Stimulated activated CD4-positive, alpha-beta T cell treated with anti-CD3 and anti-CD28 coated beads, Interleukin-4, amount 100 ng/mL, for 1 hour (primary cell): Measurements from ENCODE around the gene P2RY6.
"Not testable (repeated sequence)": the region's sequence is repeated elsewhere in the genome, so short reads cannot be mapped to it uniquely, and the experiment has no call there.

Source experiments
- DNase-seq: peaks from one replicate; pipeline ENCODE4 v3.0.0-alpha.2; 2020

P2RY6 gene

GRCh38 chr11:73262851-73263495 lies 9.2 kb upstream of the P2RY6 start:
- no peak for DNase-seq

- no peak for DNase-seq
These were observed 8.5 kb upstream of the P2RY6 start for GRCh38 chr11:73263640-73264039.

GRCh38 chr11:73265278-73265810 lies 6.8 kb upstream of the P2RY6 start:
- no peak for DNase-seq

GRCh38 chr11:73265853-73266645 lies 6.1 kb upstream of the P2RY6 start:
- no peak for DNase-seq

GRCh38 chr11:73266646-73267020 lies 5.5 kb upstream of the P2RY6 start:
- DNase-seq: no peak

GRCh38 chr11:73267122-73267846 lies 4.9 kb upstream of the P2RY6 start:
- no peak for DNase-seq

GRCh38 chr11:73267906-73268540 lies 4.1 kb upstream of the P2RY6 start:
- no peak for DNase-seq

GRCh38 chr11:73268671-73269271 lies 3.4 kb upstream of the P2RY6 start:
- DNase-seq: no peak

- no peak for DNase-seq
These were observed 2.6 kb upstream of the P2RY6 start for GRCh38 chr11:73269459-73270015.

- DNase-seq: no peak
These were observed 1.9 kb upstream of the P2RY6 start for GRCh38 chr11:73270016-73270854.

GRCh38 chr11:73270855-73271477 lies 1.2 kb upstream of the P2RY6 start:
- no peak for DNase-seq

- DNase-seq: not testable (repeated sequence)
These were observed 666 bp upstream of the P2RY6 start for GRCh38 chr11:73271478-73271865.

GRCh38 chr11:73272680-73273038 lies 521 bp downstream of the P2RY6 start:
- DNase-seq: no peak

- DNase-seq: no peak
These were observed 1.2 kb downstream of the P2RY6 start for GRCh38 chr11:73273222-73273895.

GRCh38 chr11:73274191-73274590 lies 2.1 kb downstream of the P2RY6 start:
- not testable (repeated sequence) for DNase-seq

GRCh38 chr11:73274722-73275380 lies 2.7 kb downstream of the P2RY6 start:
- DNase-seq: no peak

GRCh38 chr11:73275381-73275750 lies 3.2 kb downstream of the P2RY6 start:
- no peak for DNase-seq

- no peak for DNase-seq
These were observed 5.3 kb downstream of the P2RY6 start for GRCh38 chr11:73277467-73277866.

GRCh38 chr11:73280626-73281025 lies 8.5 kb downstream of the P2RY6 start:
- DNase-seq: no peak

- DNase-seq: no peak
These were observed 9.1 kb downstream of the P2RY6 start for GRCh38 chr11:73281201-73281741.
